Activated effector memory CD4-positive, alpha-beta T cell treated with Interleukin-2 at 50 U/mL for 16 hours (primary cell): ENCODE results near the gene ATXN3L.

ENCODE experiments used
- DNase-seq: peaks from one replicate; pipeline ENCODE4 v3.0.0-alpha.2; 2020

Gene ATXN3L

DNA sequence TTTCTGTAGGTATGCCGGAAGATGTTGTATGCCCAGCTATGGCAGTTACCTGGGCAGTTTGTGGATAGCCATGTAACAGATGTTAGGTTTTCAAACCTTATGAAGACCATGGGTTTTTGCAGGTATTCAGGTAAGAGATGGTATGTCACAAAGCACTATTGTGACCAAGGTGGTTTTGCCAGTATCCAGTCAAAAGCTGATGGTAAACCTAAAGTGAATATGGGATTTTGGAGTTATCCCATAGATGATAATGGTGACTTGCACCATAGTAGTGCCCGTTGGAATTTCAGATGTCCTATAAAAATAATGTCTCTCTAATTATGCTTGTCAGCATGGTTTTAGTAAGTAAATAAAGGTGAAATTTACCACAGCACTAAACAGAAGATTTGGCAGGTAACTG, at the start of gene ATXN3L:
ATXN3L (minus strand) TSS at position 101 of the 400 bp plus-strand sequence. CDS start 119 bp downstream, outside the sequence.
- DNase-seq = no peak

DNA sequence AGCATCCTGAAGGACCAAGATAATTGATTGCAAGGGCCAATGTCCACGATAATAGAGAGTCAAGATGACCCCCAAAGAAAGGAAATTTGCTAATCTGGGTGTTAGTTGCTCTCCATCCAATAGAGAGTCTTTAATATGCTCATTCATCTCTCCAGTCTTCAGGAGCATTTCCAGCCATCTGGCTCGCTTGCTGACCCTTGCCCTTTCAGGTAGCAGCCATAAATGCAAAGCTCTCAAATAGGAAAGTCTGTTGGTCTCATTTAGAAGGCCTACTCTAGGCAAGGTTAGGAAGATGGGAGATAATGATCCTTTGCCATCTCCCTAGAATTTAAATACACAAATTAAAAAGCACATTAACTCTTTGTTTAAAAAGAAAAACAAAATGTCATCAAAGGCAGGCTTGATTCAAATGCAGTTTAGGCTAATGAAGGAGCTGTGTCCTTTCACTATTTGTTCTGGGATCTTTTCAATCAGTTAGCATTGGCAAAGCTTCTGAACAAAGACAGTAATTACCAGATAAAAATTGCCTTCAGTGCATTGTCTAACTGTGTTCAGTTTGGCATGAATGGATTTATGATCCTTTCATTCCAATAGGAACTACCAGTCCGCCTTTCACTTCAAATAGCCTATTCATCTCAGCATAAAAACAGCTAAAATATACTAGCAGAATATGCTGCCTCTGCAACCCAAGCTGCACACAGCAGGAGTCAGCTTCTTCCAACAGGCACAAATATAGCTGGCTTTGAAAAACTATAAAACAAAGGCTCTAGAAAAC, 49.6 kb upstream of the ATXN3L start:
- DNase-seq = no peak

DNA sequence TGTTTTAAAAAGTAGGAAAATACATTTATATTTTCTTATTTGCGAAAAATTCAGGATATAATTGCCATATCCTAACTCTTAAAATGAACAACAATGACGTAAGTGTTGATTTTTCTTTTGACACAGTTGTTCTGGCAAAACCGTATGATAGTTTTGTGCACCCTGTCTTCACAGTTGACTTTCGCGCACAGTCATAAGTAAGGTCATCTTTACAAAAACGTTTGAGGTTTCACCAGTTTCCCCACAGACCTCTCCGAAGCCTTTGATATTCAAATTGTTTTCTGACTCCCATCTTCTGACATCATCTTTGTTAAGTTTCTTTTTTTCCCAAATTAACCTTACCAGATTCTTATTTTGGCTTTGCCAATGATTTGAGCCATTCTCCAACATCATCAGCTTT, 48.1 kb upstream of the ATXN3L start:
- no peak for DNase-seq

DNA sequence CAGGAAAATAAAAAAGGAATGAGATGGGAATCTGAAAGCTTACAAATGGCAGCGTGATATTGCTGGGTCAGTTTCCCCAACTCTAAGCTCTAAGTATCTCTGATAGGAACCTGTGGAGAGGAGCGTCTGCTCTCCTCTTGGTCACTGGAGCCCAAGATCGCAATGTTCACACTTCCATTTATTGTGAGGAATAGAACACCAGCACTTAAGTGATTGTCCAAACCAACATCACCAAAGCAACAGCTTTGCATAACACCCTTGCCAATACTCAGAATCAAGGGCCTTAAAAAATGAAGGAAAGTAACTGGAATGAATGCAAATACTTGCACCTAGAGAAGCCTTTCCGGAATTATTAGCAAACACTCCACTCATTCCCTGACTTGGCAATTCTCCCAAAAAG, 46.8 kb upstream of the ATXN3L start:
- no peak for DNase-seq

DNA sequence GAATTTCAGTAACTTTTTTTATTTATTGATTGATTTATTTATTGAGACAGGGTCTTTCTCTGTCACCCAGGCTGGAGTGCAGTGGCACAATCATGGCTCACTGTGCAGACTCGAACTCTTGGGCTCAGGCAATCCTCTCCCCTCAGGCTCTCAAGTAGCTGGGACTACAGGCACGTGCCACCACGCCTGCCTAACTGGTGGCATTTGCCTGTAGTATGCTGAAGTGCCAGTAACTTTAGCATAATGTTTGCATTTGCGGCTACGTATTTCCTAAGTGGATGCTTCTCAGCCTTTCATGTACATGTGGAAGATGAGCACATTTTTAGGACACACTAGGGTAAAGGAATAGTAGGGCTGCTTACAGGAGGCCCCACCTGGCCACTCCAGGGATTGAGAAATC, 45.3 kb upstream of the ATXN3L start:
- no peak for DNase-seq

DNA sequence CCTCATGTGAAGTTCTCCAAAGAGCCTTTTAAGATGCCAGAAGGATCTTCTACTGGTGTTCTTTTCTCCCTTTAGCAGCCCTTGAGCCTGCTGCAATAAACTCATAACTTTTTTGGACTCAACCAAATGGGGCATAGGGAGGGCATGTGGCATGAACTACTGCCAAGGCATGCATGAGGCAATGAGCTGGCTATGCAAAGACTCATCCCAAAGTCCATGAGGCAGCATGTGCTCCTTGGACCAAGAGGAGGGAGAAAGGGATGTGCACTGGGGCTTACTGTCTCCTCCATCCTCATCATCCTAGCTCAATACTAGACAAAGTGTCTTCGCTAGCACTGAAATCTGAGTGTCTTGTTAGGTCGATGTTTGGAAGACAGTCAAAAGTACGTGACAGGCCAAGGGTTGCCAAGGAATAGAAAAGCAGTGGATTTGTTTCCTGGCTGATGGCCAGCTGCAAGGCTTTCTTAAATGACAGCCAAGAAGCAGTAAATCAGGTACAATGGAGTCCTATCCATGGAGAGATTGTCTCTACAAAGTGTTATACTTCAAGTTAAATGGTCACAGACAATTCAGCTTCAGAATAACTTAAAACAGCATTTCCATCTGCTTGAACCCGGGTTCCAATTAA, 44.5 kb upstream of the ATXN3L start:
- DNase-seq = no peak

DNA sequence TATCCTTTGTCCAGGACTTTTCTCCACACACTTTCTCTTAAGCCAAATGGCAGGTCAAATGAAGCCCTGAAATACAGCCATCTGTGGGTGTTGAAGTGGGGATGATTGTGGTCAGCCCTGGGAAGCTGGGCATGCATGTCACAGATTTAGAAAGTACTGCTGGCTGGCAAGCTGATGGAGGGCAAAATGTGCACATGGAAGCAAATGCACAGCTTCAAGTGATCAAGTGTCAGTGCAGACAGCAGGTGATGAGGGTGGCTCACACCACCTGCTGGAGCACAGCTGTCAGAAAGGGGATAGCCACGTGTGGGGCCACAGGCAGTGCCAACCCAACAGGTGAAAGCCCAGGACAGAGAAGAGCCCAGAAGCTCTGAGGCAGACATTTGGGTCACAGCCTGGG, 40.3 kb upstream of the ATXN3L start:
- DNase-seq = no peak

DNA sequence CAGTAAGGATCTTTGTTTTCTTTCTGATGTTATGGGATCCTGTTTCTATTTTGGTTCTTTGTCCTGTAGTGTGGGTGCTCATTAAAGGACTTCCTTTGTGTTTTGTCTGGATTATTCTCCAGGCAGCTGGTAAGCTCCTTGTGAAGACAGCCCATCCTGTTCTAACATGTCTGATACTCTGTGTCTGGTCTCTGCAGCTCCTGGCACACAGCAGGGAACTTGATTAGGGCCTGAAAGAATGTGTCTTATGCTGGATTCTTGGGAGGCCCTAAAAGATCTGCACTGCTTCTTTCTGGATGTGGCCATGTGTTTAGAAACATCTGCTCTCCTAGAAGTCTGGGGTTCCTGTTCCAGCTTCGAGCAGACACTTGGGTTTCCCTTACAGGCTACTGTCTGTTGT, 38.1 kb upstream of the ATXN3L start:
- no peak for DNase-seq

DNA sequence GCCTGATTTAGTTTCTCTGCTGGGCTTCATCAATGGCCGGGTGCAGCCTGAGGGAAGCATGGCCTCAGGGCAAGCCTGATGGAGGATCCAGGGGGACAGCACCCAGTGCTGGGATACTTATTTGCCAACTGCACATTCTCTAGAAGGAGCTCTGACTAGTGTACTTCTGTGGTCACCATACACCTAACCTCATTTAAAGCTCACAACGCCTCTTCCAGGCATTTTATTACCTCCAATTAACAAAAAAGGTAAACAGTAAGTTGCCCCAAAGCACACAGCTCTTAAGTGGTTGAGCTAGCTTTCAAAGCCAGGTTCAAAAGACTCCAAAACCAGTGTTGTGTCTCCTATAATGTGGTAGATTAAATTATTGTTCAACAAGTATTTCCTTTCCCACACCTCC, 26.8 kb upstream of the ATXN3L start:
- no peak for DNase-seq

DNA sequence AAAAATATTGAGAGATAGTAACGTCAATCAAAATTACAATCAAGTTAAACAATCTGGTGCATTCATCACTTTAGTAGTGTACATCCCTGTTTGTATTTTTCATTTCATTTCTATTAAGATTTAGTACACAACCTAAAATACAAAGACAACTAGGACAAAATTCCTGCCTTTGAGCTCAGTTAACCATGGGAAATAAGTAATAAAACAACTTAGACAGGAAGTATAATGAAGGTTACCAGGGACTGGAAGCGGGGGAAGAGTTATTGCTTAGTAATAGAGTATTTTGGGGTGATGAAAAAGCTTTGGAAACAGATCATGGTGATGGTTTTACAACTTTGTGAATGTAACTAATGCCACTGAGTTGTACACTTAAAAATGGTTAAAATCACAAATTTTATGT, 25.6 kb upstream of the ATXN3L start:
- DNase-seq = no peak

DNA sequence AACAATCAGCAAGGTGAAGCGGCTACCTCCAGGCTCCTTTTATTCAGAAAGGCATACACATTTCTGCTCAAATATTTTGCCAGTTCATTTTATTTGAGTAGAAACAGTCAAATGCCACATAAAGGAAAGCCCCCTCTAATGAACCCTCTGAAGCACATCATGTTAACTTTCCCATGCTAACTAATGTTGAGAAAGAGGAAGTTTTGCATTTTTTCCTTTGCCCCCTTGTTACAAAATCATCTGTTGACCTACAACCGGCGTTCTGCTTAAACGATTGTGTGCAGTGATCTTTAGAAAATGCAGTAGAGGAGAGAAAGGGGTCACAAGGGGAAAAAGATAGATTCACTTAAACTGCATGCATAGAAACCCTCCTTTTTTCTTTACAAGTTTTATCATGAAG, 25.2 kb upstream of the ATXN3L start:
- no peak for DNase-seq

DNA sequence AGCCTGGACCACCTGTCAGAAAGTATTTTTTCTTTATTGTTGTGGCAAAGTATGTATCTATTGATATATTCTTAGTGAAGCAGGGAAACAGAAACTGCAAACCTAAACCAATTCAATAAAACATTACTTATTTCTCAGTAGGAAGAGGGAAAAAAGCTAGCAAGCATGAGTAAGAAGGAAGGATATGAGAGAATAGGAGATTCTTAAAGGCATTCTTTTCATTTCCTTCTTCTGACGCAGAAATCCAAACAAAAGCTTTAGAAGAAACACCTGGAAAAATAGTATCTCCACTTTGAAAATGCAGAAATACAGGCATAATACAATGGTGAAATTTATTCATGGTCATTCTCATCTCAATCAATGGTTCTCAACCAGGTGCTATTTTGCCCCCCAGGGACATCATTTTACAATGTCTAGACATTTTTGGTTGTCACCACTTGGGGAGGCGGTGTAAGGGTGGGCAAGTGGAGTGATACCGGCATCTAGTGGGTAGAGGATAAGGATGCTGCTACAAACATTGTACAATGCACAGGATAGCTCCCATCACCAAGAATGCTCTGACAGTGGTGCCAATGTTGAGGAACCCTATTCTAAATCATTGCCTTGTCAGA, 21.7 kb upstream of the ATXN3L start:
- DNase-seq = no peak

DNA sequence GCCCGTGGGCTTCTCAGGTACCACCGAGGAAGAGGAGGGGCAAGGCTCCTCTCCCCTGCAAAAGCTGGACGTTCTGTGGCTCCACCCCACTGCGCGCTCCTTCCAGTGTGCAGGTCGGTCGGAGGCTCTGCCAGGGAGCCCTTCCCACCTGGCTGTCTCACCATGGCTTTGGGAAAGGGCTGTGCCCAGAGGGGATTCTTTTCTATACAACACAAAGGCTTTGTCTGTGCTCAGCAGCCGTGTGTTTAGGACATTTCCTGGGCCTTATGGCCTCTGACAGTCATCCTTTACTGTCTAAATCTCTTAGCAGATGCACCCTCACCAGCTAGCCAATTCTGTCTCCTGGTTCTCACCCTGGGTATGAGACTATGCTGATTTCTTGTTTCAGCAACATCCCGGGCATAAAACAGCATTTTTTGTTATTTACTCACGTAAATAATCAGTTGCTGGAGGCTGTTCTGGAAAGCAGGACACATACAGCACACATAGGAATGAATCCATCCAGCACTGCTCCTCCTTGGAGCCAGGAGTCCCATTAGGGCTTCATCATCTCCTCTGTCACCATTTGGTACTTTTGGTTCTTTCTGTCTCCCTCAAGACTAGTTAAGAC, 20.4 kb upstream of the ATXN3L start:
- DNase-seq = no peak

DNA sequence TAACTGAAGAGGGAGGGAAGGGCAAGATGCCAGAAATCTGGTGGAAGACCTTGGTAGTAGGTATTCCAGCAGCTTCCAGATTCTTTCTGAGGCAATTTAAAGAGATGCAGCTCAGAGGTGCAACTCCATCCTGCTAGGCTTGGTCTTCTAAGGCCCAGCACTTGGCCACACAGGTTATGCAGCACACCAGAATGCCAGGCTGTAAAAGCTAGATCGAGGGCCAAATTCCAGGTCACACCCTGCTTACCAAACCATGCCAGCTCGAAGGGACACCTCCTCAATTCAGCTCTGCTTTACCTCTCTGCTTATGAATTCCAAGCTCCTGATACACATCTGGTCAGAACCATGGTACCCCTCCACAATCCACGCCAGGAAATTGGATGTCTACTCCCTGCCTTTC, 19.8 kb upstream of the ATXN3L start:
- DNase-seq = no peak

DNA sequence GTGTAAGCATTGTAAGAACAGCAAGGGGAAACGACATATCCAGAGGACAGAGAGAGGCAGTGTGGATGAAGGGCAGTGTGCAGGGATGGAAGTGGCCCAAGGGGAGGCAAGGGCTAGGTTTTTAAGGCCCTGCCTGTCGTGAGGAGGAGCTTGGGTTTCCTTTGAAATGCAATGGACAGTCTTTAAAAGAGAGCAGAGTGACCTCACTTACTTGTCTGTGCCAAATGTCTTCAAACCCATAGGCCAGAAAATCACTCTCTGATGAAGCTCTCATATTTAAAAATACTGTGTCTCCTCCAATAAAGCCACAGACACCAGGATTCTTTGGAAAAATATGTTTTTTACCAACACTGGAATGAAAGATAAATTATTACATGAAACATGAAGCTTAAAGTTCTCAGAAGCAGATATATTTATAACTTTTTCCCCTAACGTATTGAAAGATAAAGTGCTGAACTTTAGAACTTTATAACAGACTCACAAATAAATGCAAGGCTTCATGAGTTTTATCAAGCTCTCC, 19.2 kb upstream of the ATXN3L start:
- DNase-seq = no peak

DNA sequence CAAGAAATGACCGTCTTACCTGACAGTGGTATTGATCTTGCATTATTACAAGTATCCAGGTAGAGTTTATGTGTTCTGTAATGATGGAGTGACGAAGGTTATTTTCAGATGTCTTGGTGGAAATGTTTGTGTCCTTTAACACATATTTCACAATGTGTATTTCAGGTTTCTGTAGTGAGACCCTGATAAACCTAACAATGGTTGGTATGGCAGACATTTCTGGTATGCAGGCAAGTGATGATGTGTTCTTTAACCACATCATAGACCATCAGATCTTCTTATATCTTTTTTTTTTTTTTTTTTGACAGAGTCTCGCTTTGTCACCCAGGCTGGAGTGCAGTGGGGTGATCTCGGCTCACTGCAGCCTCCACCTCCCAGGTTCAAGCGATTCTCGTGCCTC, 14.6 kb upstream of the ATXN3L start:
- DNase-seq = no peak

DNA sequence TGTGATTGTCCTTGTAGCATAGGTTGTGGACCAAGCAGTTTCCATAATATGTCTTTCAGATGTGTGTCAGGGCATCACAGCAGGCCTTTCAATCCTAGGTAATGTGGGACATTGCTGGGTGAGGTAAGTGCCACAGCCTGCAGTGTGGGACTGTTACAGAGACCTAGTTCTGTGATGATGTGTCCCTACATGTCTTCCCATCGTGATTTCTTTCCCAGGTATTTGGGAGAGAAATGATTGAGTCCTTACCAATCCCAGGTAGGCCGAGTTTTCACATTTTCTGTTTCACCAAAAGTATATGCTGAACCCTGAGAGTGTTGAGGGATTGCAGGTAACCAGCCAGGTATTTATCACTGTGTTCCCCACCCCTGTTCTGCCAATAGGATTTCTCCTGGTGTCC, 10.6 kb upstream of the ATXN3L start:
- no peak for DNase-seq

DNA sequence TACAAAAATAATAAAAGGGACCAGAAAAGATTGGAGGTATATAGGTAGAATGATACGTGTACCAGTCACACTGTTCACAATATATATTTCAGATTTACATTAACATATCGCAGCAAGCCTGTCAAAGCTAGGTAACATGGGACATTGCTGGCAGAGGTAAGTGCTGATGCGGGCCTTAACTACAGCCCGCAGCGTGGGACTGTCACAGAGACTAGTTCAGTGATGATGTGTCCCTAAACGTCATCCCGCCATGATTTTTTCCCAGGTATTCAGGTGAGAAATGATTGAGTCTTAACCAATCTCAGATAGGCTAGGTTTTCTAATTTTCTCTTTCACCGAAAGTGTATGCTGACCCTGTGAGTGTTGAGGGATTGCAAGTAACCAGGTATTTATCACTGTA, 7.8 kb upstream of the ATXN3L start:
- no peak for DNase-seq

DNA sequence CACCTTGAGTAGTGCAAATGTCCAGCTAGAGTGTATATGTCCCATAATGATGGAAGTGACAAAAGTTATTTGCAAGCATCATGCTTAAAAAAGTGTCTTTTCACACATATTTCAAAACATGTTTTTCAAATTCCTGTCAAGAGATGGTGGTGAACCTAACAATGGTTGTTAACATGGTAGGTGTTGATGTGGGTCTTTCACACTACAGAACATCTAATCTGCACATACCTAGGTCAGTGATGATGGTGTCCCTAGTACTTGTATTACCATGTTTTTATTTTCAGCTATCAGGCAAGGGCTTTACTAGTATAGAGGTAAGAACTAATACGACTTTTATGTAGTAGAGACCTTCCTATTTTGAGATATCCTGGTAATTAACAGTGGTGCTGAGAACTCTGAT, 3.4 kb upstream of the ATXN3L start:
- DNase-seq = no peak

DNA sequence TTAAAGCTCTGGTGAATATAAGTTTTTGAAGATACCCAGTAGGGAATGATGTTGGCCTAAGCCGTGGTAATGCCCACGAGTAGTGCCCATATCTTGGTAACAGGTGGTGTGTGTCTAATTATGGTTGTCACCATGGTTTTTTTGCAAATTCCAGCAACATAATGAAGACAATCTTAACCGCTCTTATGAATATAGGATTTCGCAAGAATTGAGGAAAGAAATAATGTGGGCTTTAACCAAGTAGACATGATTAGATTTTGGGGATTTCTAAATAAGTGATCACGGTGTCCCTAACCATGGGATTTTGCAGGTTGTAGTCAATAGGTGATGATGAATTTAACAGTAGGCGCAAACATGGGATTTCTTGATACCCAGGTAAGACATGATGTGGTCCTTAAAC, 2.5 kb downstream of the ATXN3L start:
- no peak for DNase-seq

DNA sequence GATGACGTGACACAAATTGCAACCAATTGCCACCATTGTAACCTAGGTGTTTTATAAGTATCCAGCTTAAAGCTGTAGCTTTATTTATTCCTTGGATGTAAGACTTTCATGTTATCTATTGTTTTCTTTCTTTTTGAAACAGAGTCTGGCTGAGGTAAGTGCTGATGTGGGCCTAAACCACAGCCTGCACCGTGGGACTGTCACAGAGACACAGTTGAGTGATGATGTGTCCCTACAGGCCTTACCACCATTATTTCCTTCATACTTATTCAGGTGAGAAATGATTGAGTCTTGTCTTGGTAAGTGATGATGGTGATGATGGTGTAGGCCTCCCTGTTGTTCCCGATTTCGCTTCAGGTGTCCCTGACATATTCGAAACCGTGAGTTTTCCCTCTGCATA, 8.3 kb downstream of the ATXN3L start:
- no peak for DNase-seq

DNA sequence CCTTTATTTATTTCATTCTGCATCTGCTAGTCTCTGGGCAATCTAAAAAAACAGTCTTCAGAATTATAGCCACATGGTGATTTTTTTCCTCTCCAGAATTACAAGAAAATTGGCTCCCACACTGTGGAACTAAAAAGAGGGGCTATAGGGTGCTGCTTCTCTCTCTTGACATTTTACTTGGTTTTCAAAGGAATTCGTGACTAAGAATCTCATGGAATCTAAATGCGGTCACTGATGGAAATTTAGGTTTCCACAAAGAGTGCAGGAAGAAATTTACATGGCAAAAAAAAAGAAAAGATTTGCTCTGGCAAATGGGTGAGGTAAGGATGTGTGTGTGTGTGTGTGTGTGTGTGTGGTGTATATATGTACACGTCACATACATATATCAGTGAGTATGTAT, 10.2 kb downstream of the ATXN3L start:
- DNase-seq = no peak

DNA sequence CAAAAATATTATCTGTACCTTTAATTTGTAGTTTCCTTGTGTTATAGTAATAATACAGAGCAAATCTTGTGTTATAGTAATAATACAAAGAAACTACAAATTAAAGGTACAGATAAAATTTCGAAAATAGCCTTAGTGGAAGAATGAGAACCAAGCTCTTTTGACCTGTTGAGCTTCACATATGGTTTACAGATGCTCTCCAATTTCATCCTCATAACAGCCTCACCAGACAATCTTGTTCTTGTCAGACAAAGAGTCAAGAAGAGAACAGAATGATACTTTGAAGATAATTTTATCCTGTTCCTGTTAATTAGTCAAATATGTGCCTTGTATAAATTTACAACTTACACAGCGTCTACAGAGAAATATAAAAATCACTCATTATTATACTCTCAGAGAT, 12.8 kb downstream of the ATXN3L start:
- no peak for DNase-seq

DNA sequence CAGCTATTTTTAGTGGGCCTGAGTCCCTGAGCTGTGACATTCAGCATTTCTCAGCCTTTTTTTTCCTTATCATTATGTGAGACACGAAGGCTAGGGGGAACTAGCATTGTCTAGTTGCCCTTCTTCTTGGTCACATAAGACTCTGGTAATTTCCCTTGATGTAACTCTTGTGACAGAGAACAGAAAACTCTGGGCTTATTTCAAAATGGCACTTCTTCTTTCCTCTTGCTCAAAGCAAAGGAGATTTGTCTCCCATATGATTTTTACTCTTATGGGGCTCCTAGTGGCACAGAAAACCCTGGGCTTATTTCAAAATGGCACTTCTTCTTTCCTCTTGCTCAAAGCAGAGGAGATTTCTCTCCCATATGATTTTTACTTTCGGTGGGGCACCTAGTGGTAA, 14.7 kb downstream of the ATXN3L start:
- DNase-seq = no peak
